Prostate gland (tissue), 2 donors: Measurements from ENCODE around the gene ATG16L2. TPM values are rescaled to one million over a fixed set of nuclear protein-coding genes. Genes with fewer than 3 reads are reported as not detected.

ENCODE experiments used
- DNase-seq: peaks from one replicate; pipeline ENCODE4 v3.0.0-alpha.2; 2019; ENCODE audit warnings: low spot score
- H3K27ac ChIP-seq, 2 donors: fragments of 200-600 bp; sonication (generic); 2 replicates each; pipeline ENCODE4 v1.5.1; 2017 to 2019
- H3K27me3 ChIP-seq: fragments of 200-600 bp; sonication (generic); replicated peaks from 2 replicates; pipeline ENCODE4 v1.5.1; 2019; ENCODE audit not compliant: insufficient read depth
- H3K36me3 ChIP-seq, 2 donors: fragments of 200-600 bp; sonication (generic); 1 replicate in 1 of 2; 2 replicates in 1 of 2; pipeline versions ENCODE4 v1.5.1 to v1.8.1; 2017 to 2019
- H3K4me1 ChIP-seq: fragments of 200-600 bp; sonication (generic); replicated peaks from 2 replicates; pipeline ENCODE4 v1.5.1; 2019
- H3K4me3 ChIP-seq, 2 donors: fragments of 200-600 bp; sonication (generic); 2 replicates each; pipeline ENCODE4 v1.5.1; 2017 to 2019
- H3K9me3 ChIP-seq: fragments of 200-600 bp; sonication (generic); 2 replicates; pipeline ENCODE4 v1.5.1; 2017
- POLR2A ChIP-seq: fragments of 450-650 bp; IDR thresholded peaks from one replicate; pipeline ENCODE4 v1.6.1; 2016; ENCODE audit warnings: antibody characterized with exemption, mild to moderate bottlenecking
- POLR2AphosphoS5 ChIP-seq: sonication (generic); formaldehyde crosslinking; IDR thresholded peaks from one replicate; pipeline ENCODE4 v1.6.1; 2017; ENCODE audit warnings: antibody characterized with exemption
- WGBS: methylation state at CpG from one replicate; pipeline ENCODE4 v1.1.5; 2018; 5-methylcytosine and 5-hydroxymethylcytosine counted together
- intact Hi-C: fragments of 100-400 bp; cut with DNase I; formaldehyde crosslinking; loops from one replicate; pipeline ENCODE4 v1.14.2; 2022
- total RNA-seq, 2 donors: library from RNA; depleted of rRNA; stranded (reverse); fragments of >200 nt; gene quantifications; one replicate each; pipeline ENCODE4 v1.1.0, GENCODE V29; 2016
- TF ChIP-seq, protein P1 (sequence below), 4 experiments: fragments of 200-600 bp in 2 of 4; fragments of 450-650 bp in 2 of 4; sonication (generic) in 2 of 4; IDR thresholded peaks; 1 replicate in 3 of 4; 2 replicates in 1 of 4; pipeline ENCODE4 v1.5.1; 2016 to 2019; ENCODE audit warnings: antibody characterized with exemption in 4 of 4, mild to moderate bottlenecking in 2 of 4, moderate library complexity in 2 of 4

Gene ATG16L2
- total RNA-seq, 2 donors from 2014 or later, result 27.5 to 29.7 TPM

DNA sequence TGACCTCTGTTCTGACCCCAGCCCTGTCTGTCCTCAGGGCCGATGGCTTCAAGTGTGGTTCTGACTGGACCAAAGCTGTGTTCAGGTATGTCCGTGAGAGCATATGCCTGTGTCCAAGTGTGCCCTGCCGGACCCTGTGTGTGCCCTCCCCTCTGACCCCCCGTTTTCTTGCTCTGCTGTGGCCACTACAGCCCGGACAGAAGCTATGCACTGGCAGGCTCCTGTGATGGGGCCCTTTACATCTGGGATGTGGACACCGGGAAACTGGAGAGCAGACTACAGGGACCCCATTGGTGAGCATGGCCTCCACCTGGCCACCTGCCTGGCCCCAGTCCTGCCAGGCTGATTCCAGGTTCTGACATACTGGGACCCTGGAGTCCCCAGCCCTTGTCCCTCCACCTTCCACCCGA is 14.5 kb downstream of the ATG16L2 start:
- TF ChIP-seq POLR2AphosphoS5 (no peak), POLR2A (no peak)
- TF ChIP-seq, protein P1, sequence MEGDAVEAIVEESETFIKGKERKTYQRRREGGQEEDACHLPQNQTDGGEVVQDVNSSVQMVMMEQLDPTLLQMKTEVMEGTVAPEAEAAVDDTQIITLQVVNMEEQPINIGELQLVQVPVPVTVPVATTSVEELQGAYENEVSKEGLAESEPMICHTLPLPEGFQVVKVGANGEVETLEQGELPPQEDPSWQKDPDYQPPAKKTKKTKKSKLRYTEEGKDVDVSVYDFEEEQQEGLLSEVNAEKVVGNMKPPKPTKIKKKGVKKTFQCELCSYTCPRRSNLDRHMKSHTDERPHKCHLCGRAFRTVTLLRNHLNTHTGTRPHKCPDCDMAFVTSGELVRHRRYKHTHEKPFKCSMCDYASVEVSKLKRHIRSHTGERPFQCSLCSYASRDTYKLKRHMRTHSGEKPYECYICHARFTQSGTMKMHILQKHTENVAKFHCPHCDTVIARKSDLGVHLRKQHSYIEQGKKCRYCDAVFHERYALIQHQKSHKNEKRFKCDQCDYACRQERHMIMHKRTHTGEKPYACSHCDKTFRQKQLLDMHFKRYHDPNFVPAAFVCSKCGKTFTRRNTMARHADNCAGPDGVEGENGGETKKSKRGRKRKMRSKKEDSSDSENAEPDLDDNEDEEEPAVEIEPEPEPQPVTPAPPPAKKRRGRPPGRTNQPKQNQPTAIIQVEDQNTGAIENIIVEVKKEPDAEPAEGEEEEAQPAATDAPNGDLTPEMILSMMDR (IDR thresholded peaks at IDR 0.05), result no peak
- no peak overlapping the region for H3K27ac ChIP-seq
- no peak for DNase-seq
- peaks cover under 1% of the 10 kb centered on the region for H3K4me1 ChIP-seq
- H3K36me3 ChIP-seq, result no peaks in the 10 kb centered on the region
- H3K9me3 ChIP-seq, result no peaks in the 10 kb centered on the region
- intact Hi-C loops, result no loop called here
- H3K4me3 ChIP-seq, result no peak overlapping the region
- no peaks in the 10 kb centered on the region for H3K27me3 ChIP-seq
- 92% methylated on average over 6 of the region's 7 CpGs for WGBS

DNA sequence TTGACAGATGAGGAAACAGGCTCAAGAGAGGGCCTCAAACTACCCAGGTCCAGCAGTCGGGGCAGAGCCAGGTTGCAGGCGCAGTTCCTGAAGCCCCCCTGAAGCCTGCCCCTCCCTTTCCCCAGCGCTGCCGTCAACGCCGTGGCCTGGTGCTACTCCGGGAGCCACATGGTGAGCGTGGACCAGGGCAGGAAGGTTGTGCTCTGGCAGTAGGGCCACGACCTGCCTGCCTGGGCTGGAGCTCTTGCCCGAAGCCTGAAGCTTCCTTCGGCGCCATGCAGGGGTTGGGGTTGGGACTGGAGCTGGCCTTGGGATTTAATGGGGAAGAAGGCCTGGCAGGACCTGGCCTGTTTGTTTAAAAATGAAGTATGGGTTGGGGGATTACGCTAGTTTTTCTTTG is 15.0 kb downstream of the ATG16L2 start:
- no peak for DNase-seq
- no peak overlapping the region for H3K27ac ChIP-seq
- TF ChIP-seq POLR2A (no peak), POLR2AphosphoS5 (no peak)
- TF ChIP-seq, protein P1 (IDR thresholded peaks at IDR 0.05), result no peak
- 89% methylated on average over 13 of the region's 13 CpGs for WGBS
- no peaks in the 10 kb centered on the region for H3K27me3 ChIP-seq
- H3K36me3 ChIP-seq, result no peaks in the 10 kb centered on the region
- peaks cover 5% of the 10 kb centered on the region for H3K4me1 ChIP-seq
- intact Hi-C loops, result no loop called here
- no peak overlapping the region for H3K4me3 ChIP-seq
- H3K9me3 ChIP-seq, result no peaks in the 10 kb centered on the region

DNA sequence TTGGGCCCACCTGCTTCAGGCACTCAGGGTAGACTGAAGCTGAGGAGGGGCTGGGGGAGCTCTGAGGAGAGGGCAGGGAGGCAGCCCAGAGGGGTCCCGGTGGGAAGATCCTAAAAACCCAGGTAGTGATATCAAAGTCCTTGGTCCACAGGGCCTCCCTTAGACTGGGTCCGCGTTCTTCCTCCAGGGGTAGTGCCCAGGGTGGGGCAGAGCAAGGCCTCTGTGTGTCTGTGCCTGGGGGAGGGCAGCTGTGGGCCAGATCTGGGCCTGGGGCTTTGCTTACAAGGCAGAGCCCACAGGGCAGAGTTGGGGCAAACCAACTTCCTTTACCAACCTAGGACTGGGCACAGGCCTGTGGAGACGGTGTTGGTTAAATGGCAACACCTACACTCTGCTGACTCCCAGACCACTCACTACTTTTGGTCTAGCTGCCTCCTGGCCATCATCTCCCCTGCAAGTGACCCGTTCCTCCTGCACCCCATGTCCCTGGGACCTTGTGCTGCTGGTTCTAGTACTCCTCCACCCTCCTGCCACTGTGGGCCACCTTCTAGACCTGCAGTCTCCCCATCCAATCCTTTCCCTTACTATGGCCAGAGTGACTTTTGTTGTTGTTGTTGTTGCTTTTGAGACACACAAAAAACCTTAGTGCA is 15.8 kb downstream of the ATG16L2 start:
- TF ChIP-seq POLR2AphosphoS5, result no peak
- TF ChIP-seq, protein P1 (IDR thresholded peaks at IDR 0.05), result no peak
- no peak for TF ChIP-seq POLR2A
- Histone ChIP-seq H3K4me3 (no peak overlapping the region), H3K27ac (no peak overlapping the region), H3K27me3 (no peaks in the 10 kb centered on the region), H3K36me3 (no peaks in the 10 kb centered on the region), H3K4me1 (peaks cover 5% of the 10 kb centered on the region), H3K9me3 (no peaks in the 10 kb centered on the region)
- no peak for DNase-seq
- 89% methylated on average over 5 of the region's 5 CpGs for WGBS
- intact Hi-C loops, result loop anchor here (5.0 to 10.0 kb wide), 2 partner anchors 315 to 412 kb away; partner anchors contain the start of gene FCHSD2

DNA sequence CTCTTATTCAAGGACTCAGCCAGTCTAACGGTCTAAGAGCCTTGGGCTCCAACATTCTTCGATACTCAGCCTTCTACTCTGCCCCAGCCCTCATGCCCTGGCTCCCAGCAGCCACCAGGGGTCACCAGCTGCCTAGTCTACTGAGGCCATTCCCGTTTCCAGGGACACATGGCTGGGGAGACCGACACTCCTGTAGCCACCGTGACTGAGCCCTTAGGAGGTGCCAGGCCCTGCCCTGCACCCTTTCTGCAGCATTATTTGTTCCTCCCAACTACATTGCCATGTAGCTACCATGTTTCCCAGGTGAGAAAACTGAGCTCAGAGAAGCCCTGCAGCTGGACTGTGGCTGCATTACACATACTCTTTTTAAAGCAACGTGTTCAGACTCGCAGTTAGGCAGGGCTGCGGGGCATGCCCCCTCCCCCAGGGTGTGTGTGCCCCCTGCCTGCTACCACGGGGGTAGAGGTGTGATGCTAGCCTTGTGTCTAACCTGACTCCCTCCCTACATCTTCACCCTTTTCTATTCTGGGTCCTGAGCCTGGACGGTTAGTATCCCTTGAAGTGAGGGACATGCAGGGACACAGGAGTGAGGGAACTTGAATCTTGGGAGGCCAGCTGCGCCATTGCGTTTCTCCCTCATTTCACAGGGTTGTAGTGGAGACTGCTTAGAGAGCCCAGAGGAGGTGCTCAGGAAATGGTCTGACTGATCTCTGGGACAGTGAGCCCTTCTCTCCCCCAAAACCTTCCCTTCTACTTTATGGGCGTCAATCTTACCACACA is 17.5 kb downstream of the ATG16L2 start:
- H3K9me3 ChIP-seq, result no peaks in the 10 kb centered on the region
- TF ChIP-seq, protein P1 (IDR thresholded peaks at IDR 0.05), result peak; percentile 86 to 97 (median 91)
- TF ChIP-seq POLR2A (no peak), POLR2AphosphoS5 (peak; percentile 65)
- DNase-seq, result peak; percentile 77
- peak overlapping the region in 1 of 2 donors; percentile 37 for H3K27ac ChIP-seq
- H3K36me3 ChIP-seq, result no peaks in the 10 kb centered on the region
- H3K4me1 ChIP-seq, result peaks cover 5% of the 10 kb centered on the region
- H3K4me3 ChIP-seq, result no peak overlapping the region
- 19% methylated on average over 12 of the region's 13 CpGs for WGBS
- H3K27me3 ChIP-seq, result no peaks in the 10 kb centered on the region
- intact Hi-C loops, result loop anchor here (1.0 to 10.0 kb wide), 3 partner anchors 313 to 411 kb away; partner anchors contain the start of gene FCHSD2
